Fibroblast of upper back skin (primary cell): Measurements from ENCODE around the gene USP10.
"Not testable (repeated sequence)": the region's sequence is repeated elsewhere in the genome, so short reads cannot be mapped to it uniquely, and the experiment has no call there.

ENCODE experiments used
- DNase-seq: peaks from one replicate; pipeline ENCODE4 v3.0.0-alpha.2; 2013

Gene USP10

DNA sequence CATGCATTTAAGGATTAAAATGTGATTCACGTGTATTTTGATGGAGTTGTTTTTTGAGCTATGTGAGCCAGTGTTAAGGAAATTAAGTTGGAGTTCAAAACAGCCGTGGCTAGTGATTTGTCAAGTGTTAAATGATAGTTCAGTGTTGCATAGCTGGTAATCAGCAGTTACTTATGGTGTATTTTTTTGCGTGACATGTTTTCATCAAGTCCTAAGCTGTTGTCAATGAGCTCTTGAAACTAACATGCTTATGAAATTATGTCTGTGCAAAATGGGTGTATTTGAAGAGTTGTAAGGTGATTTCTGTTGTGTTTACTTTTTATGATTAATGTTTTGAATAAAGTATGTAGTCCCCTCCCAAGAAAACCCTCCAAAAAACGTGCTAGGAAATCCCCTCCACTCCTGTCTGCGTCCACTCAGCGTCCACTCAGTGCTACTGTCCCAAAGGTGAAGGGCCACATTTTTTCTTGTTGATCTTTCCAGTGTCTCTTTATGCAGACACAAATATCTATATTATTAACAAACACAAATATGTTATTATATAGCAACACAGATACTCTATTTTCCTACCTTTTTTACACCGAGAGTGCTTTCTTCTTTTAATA is 30.0 kb downstream of the USP10 start:
- no peak for DNase-seq

DNA sequence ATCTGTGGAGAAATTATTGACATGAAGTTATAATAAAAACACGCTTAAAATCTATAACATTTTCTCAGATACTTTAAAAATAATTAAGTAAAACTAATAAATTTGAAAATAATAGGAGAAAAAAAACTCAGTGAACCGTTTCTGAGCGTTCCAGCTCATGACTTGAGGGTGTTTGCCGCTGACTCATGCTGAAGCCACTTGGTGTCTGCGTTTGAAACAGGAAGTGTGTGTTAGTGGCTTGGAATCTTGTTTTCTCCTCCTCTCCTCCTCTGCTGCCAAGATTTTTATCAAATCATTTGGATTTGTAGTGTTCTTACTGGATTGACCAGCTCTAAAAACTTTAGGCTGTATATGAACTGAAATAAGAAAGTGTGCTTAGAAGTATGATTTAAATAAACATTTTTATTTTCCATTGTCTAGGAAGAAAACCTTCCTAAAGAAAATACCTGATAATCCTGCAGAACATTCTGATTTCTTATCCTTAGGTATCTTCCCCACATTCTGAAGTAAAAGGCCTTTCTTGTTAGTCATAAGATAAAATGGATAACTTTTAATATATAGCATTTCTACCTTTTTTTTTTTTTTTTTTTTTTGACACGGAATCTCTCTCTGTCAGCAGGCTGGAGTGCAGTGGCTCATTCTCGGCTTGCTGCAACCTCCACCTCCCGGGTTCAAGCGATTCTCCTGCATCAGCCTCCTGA is 30.8 kb downstream of the USP10 start:
- peak; percentile 93 for DNase-seq

DNA sequence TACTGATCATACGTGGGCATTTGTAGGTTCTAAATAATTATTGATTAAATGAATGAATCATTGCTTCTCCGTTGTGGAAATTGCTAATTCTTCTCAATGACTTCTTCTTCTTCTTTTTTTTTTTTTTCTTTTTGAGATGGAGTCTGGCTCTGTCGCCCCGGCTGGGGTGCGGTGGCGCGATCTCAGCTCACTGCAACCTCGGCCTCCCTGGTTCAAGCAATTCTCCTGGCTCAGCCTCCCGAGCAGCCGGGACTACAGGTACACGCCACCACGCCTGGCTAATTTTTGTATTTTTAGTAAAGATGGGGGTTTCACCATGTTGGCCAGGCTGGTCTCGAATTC is 32.5 kb downstream of the USP10 start:
- DNase-seq = not testable (repeated sequence)

DNA sequence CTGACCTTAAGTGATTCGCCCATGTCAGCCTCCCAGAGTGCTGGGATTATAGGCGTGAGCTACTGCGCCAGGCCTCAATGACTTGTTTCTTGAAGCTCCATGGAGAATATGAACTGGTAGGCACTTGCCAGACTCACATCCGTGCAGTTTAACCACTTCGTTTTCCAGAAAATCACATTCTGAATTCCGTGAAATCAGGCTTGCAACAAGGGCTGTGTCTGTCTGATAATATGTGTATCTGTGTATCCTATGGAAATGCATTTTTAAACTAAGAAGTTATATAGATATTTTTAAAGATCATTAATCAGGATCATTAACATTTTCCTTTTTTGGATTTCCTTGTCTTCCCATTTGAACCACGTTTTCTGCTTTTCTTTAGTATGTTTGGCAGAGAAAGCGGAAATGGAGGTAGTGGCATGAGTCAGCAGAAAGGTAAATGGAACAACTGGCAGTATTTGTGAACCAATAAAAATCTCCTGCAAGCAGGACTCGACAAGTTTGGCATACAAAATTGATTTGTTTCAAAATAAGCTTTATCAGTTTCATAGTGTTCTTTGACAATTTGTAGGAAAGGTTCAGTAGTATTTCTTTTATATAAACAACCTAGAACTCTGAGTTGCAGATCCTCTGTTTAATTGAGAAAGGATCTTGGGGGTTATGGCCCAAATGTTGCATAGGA is 33.0 kb downstream of the USP10 start:
- DNase-seq = no peak

DNA sequence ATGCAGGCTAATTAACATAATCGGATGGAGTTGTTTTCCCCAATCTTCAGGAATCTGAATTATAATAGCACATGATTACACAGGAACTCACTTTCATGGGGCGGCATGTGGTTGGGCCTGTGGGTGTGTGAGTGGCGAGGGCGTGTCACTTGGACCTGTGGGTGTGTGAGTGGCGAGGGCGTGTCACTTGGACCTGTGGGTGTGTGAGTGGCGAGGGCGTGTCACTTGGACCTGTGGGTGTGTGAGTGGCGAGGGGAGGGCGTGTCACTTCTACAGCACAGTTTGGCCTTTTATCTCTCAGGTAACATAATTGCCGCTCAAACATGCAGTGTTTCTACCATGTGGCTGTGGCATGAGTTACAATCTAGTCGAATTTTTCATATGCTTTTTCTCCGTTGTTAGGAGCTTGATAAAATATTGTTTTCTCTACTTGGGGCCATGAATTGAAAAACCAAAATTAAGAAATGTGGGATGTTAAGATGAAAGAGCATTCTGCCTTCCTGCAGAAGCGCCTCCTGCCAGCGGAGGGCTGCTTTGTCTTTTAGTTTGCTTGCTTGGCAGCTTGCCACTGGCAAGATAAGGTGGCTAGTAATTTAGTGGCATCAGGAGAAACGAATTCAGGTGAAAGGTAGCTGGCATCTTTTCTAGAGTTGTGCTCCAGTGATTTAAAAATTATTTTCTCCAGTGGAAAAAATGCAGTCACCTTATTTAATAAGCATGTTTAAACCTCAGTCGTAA is 36.2 kb downstream of the USP10 start:
- no peak for DNase-seq

DNA sequence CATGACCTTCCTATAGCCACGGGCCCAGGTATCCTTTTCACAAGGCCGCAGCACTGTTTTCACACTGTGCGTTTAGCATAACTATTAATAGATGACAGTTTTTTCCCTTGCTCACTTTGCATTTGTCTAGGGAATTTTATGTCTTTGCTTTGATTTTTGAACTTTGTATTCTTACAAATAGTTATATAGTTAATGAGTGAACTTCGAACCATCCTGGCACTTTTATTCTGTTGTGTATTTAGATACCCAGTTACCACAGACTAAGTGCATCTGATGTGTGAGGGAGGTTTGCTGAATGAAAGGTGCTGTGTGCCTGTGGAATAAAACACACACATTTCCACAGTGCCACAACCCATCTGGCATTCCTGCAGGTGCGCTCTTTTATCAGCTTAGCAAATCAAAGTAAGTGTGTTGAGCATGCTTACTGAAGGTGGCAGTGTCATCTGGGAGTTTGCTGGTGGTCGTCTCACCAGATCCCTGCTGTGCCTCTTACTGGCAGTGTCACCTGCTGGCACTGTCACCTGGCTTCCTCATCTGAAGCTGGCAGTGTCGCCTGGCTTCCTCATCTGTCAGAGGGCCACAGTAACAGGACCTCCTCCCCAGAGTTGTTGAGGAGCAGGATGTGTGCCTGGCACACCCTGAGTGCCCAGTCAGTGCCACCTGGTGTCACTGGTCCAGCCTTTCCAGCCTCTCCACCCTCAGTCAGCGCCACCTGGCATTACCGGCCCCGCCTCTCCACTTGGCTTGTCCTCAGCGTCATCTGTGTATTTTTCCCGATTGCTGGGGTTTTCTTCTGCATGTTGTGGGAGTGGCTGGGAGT is 37.6 kb downstream of the USP10 start:
- DNase-seq = no peak

DNA sequence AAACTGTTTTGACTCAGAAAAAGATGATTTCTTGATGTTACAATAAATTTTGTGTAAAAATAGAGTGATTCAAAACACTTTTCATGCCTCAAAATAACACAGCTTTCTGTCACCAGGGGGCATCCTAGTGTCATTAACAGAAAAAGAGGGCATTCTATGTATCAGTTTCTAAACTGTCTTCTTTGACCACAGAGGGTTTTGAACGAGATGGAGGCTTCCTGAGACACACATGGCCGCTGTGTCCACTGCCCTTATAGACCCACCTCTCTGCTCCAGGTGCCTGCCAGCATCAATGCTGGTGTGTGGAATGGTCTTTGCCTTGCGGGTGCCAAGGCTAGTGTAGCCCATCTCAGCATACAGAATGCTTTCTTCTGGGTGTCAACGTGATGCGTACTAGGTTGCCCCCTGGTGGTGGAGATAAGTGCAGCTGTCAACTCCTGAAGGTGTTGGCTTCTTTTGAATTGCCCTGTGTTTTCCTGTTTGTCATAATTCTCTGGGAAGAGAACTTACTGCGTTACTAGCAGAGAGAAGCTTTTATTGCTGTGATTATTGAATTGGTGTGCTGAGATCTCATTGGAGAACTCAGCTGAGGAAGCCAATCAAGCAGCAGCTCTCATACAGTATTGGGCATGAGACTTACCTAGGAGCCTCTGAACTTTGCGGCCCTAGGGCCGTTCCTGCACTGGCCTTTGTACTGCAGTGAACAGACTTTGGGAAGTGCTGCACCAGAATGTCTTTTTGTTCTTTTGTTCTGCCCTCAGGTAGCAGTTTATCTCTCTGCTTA is 38.6 kb downstream of the USP10 start:
- peak; percentile 65 for DNase-seq

DNA sequence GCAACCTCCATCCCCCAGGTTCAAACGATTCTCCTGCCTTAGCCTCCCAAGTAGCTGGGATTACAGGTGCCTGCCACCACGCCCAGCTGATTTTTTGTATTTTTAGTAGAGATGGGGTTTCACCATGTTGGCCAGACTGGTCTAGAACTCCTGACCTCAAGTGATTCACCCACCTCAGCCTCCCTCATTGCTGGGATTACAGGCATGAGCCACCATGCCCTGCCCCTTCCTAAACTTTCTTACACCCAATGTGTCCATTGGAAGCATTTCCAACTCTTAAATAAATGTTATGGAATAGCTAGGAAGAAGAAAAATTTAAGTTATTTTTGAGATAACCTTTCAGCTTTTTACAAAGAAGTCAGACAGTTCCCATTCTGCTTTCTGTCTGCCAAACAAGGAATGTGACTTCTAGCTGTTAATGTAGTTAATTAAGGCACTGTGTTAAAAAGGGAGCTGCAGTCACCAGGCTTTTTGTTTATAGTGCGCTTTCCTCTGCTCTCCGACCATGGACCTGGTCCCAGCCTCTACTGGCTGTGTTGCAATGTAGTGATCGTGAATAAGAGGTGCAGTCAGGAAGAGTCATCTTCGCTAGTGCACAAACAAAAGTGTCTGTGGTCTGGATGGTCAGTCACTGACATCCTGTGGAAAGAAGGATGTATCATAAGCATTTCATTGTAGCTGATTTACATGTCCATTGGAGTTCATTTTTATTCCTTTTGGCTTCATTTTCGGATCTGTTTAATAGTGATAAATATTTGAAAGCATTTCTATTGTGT is 39.7 kb downstream of the USP10 start:
- peak; percentile 82 for DNase-seq

DNA sequence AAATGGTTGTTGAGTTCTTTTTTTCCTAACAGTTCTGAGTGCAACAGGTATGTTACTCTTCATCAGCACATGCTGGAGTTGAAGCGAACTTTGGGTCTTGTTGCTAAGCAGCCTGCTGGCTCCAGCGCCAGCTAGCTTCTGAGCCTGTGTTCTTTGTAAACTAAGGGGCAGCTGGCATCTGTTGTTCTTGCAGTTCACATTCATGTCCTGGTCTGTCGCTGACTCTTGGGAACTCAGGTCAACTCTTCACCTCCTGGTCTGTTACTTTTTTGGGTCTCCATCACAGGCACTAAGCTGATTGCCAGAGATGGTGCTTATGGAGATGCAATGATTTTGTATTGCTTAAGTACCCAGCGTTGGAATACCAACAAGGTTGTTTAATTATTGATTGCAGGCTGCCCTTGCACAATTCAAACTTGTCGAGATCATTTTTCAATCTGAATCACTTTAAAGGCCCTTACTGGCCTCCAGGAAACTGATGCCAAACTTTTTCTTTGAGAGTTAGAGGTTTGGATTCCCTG is 40.9 kb downstream of the USP10 start:
- no peak for DNase-seq

DNA sequence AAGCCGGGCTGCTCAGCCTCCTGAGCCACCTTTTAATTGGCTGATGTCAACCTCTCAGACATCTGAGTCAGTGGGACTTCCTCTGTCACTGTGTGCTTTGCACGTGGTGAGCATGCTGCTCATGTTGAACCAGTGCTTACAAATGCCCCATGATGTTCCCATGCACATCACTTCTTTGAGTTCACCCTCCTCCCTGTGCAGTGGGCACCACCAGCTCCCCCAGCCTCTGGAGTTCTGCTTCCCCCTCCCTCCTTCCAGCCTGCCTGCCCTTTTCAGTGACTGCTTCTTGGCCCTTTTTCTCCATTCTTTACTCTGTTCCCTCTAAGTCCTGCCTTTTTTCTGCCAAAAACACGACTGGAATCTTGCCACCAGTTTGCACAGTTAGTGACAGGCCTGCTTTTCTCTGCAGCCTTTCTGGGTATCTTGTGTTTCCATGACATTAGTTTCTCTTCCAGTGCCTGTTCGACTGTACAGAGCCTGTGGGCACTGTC is 41.6 kb downstream of the USP10 start:
- DNase-seq = no peak

DNA sequence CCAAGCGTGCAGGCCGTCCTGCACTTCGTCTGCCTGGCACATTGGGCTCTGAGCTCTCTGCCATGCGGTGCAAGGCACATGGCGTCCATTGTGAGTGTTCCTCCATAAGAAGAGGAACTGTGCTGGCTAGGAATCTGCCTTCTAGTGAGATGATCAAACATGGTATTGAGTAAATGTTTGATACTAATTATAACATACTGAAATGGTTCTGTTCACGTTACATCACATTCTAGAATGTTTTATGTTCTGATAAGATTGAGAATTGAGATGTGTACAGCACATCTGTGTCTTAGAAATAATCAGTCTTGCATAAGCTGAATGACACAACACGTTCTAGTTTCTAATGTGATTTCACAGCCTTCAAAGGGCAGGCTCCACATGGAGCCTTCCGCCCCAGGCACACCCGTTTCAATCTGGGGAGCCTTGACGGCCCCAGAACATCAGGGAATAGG is 42.9 kb downstream of the USP10 start:
- no peak for DNase-seq

DNA sequence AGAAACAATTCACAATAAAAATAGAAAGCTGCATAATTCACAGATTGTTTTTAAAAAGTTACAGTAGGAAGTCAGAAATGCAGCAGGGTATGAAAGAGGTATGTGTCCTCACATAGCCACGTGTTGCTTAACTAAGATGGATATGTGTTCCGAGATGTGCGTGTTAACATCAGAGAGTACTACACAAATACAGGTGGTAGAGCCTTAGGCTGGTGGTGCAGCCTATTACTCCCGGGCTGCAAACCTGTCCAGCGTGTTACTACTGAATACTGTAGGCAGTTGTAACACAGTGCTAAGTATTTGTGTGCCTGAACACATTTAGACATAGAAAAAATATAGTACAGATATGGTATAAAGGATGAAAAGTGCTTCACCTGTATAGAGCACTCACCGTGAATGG is 46.4 kb downstream of the USP10 start:
- DNase-seq = no peak

DNA sequence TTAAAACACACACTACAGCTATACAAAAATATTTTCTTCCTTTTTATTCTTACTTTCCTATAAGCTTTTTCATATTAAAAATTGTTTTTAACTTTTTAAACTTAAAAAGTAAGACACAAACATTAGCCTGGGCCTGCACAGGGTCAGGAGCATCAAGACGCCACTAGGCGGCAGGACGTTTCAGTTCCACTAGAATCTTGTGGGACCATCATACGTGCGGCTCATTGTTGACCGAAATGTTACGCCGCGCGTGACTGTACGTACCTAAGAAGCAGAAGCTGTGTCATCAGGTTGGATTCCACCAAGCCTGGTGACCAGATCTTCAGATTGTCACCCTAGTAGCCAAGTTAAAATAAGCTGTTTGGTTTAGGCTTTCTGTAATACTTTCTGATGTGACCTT is 47.1 kb downstream of the USP10 start:
- no peak for DNase-seq

DNA sequence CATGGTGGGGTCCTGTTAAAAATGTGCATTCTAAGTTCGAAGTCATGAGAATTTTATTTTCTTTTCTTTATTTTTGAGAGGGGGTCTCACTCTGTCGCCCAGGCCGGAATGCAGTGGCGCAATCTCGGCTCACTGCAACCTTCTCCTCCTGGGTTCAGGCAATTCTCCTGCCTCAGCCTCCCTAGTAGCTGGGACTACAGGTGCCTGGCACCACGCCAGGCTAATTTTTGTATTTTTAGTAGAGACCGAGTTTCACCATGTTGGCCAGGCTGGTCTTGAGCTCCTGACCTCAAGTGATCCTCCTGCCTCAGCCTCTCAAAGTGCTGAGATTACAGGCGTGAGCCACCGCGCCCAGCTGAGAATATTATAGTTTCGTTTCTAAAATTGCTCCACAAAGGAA is 48.4 kb downstream of the USP10 start:
- not testable (repeated sequence) for DNase-seq

DNA sequence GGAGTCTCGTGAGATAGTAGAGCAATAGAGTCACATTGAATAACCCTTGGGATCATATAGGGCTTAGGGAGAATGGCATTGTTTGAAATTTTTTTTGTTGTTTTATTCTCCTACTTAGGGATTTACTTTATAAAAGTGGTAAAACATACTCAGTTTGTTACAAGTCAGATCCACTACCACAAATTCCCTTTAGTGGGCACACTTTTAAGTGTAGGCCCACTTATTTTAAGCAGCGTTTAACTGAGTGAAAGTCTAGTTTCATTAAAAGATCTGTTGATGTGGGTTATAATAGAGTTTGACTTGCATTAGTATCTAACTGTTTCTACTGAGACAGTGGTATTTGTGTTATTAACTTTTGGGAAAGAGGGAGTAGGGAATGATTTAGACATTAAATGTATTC is 49.3 kb downstream of the USP10 start:
- no peak for DNase-seq

DNA sequence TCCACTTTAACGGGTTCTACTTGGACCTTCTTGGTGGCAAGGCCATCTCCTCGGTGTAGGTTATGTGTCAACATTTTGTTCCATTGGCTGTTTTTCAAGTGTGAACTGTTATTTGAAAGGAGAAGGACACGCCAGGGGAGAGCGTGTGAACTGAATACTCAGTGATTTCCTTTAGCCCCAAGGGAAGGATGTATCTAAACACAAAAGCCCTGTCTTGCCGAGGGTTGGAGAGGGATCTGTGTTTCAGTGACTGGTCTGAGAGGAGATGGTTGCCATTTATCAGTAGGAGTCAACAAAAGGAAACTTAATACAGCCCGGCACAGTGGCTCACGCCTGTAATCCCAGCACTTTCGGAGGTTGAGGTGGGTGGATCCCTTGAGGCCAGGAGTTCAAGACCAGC is 50.0 kb downstream of the USP10 start:
- DNase-seq = no peak

DNA sequence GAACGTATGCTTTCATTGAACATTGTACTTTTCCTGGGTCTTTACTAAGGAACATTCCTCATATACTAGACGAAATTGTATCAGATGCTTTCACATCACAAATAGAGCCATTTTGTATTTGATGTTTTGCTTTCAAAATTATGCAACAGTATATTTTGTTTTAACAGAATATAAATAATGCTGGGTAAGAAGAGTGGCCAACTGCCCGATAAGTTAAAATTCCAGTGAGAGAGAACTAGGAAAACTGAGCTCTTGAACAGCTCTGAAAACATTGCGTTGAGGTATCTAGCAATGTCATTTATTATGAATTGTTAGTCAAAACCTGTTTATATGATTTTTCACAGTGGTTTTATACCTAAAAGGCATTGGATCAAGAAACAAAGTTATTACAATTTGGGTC is 50.8 kb downstream of the USP10 start:
- no peak for DNase-seq

DNA sequence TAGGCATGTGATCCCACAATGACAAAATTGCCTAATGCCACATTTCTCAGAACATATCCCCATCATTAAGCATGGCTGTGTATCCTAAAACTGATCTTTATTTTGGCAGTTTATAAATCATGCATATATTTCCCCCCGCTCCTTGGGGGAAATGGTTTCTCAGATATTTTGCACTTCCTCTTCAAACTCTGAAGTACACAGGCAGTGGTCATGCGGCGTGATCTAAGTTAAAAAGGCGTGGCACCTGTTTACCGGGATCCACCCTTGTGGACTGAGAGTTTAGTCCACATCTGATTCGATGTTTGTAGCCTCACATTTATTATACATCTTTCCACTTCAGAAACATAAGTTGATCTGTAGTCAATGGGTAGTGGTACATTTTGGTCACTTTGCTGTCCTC is 51.4 kb downstream of the USP10 start:
- no peak for DNase-seq

DNA sequence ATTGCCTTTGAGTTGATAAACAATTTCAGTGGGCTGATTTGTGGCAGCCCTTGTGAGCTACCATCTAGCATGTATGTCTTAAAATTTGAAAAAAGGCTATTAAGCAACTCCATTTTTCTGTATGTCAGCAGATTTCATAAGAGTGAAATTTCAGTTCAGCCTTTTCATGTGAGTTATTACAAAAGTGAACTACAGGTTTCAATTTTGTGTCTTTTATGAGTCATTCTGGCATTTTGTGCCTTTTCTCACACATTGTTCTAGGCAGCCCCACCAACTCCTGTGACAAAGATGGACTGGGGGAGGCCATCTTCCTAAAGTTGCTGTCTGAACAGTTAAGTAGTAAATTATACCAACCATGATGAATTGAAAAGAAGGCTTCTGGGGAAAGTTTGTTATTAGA is 52.1 kb downstream of the USP10 start:
- peak; percentile 56 for DNase-seq

DNA sequence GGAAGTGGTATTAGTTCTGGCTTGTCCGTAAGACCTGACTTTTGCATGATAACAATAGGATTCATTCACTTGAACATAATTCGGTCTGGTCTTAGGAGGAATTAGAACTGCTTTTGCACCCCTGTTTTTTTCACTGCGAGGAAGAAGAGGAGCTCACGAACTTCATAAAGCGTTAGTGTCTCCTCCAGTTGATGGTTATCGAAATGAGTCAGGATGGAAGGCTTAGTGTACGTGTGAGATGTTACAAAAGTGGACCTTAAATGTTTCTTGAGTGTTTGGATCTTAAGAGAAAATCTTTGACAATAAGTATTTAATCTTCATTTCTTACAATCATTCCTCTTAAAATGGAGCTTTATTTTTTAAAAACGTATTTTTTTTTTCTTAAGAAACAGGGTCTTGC is 52.8 kb downstream of the USP10 start:
- no peak for DNase-seq
